LNCaP clone FGC (cell line): Measurements from ENCODE around the gene ZNF365.

Source experiments
- DNase-seq: peaks from one replicate; pipeline ENCODE4 v3.0.0-alpha.2; 2011; ENCODE audit warnings: low read depth
- H3K4me3 ChIP-seq: 2 replicates; pipeline ENCODE4 v1.5.1; 2011; ENCODE audit warnings: mild to moderate bottlenecking, low read depth, low read length, control low read depth
- TF ChIP-seq, protein P1 (sequence below): IDR thresholded peaks from 2 replicates; pipeline ENCODE4 v1.5.1; 2012; ENCODE audit warnings: mild to moderate bottlenecking; ENCODE audit not compliant: control insufficient read depth, insufficient read depth; ENCODE audit errors: extremely low read depth

The ZNF365 gene

DNA sequence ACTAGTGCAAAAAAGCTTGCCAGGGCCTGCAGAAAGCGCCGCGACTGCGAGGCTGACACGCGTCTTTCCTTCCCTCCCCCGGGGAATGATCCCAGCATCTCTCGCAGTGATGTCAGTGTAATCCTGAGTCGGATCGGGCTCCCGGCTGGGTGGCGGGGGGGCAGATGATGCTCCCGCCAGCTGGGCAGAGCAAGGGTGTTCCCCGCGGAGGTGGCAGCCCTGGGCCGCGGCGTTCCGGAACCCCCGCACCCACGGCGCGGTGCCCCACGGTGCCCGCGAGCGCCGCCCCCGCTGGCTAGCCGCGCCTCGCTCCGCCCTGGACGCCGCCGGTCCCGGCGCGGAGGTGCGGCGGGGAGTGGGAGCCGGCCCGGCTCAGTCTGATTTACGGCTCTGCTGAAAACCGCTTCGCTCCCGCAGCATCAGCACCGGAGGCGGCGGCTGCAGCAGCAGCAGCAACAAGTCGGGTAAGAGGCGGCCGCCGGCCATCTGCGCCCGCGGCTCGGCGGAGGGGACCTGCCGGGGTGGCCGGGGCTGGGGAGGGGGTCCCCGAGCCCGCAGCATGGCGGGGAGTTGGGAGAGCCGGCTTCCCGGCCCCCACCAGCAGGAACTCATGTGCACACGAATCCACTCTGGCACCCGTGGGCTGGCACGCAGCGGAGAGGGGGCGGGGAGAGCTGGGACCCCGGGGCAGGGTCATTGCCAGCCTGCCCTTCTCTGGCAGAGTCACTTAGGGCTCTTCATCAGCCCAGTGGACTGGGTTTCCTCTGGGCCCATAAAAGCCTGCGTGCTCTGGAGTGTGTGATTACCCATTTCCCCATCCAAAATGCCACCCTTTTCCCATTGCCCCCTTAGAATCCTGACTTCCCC lies at the start of gene ZNF365:
TSS of gene ZNF365 (plus strand) at position 375 of the 867 bp plus-strand sequence. CDS start 1,825 bp downstream, outside the sequence.
- TF ChIP-seq, protein P1, sequence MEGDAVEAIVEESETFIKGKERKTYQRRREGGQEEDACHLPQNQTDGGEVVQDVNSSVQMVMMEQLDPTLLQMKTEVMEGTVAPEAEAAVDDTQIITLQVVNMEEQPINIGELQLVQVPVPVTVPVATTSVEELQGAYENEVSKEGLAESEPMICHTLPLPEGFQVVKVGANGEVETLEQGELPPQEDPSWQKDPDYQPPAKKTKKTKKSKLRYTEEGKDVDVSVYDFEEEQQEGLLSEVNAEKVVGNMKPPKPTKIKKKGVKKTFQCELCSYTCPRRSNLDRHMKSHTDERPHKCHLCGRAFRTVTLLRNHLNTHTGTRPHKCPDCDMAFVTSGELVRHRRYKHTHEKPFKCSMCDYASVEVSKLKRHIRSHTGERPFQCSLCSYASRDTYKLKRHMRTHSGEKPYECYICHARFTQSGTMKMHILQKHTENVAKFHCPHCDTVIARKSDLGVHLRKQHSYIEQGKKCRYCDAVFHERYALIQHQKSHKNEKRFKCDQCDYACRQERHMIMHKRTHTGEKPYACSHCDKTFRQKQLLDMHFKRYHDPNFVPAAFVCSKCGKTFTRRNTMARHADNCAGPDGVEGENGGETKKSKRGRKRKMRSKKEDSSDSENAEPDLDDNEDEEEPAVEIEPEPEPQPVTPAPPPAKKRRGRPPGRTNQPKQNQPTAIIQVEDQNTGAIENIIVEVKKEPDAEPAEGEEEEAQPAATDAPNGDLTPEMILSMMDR, result no peak
- peak within 1 kb of the TSS; percentile 63 for H3K4me3 ChIP-seq
- peak; percentile 11 for DNase-seq

- TF ChIP-seq, protein P1, result no peak
- DNase-seq, result no peak
- no peak overlapping the region for H3K4me3 ChIP-seq
Observed at GRCh38 chr10:62326176-62326575, 48.0 kb upstream of the ZNF365 start.

GRCh38 chr10:62327885-62328284 lies 46.3 kb upstream of the ZNF365 start:
- TF ChIP-seq, protein P1, result no peak
- no peak overlapping the region for H3K4me3 ChIP-seq
- no peak for DNase-seq

DNA sequence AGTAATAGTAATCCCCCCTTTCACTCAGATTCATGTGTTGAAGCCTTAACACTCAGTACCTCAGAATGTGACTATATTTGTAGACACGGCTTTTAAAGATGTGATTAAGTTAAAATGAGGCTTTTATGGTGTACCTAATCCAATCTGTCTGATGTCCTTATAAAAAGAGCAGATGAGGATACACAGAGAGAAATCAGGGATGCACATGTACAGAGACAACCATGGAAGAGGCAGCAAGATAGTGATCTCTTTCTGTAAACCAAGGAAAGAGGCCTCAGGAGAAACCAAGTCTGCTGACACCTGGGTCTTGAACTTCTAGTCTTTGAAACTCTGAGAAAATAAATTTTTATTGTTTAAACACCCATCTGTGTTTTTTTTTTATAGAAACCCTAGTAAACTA lies 44.0 kb upstream of the ZNF365 start:
- H3K4me3 ChIP-seq, result no peak overlapping the region
- TF ChIP-seq, protein P1, result no peak
- no peak for DNase-seq

DNA sequence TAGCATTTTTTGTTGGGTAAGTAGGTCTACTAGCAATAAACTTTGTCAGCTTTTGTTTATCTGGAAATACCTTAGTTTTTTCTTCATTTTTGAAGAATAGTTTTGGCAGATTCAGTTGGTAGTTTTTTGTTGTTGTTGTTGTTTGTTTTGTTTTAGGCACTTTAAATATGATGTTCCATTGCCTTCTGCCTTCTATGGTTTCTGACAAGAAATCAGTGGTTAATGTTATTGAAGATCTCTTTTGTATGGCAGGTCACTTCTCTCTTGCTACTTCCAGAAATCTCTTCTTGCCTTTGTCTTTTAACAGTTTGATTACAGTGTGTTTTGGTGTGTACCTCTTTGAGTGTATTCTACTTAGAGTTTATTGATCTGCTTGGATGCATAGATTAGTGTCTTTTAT lies 41.8 kb upstream of the ZNF365 start:
- H3K4me3 ChIP-seq, result no peak overlapping the region
- TF ChIP-seq, protein P1, result no peak
- no peak for DNase-seq

DNA sequence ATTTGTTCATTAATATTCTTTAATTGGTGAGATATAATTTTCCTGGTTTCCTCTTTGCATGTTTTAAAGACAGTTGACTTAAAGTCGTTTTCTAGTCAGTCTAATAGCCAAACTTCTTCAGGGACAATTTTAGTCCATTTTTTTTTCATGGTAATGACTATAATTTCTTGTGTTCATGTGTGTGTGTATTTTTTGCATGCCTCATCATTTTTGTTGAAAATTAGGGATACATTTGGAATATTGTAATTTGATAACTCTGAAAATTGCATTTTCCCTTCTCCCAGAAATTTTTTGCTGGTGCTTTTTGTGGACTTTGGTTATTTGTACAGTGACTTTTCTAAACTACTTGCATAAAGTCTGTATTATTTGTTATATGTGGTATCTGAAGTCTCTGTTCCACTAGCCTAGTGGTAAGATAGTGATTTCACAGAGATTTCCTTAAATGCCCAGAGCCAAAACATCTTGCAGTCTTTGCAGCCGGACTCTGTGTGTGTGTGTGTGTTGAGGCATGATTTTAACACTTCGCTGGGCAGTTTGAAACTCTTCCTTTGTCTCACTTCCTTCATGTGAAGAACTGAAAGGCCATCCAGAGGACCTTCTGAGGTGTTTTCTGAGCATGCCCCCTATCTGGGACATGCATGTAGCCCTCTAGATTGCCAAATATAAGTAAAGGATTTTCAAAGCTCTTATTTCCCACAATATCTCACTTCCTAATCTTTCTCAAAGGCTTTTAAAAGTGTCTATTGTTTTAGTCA lies 40.9 kb upstream of the ZNF365 start:
- H3K4me3 ChIP-seq, result no peak overlapping the region
- no peak for DNase-seq
- TF ChIP-seq, protein P1, result no peak
